ENCODE data around the gene SCIN.
"Not testable (repeated sequence)": the region's sequence is repeated elsewhere in the genome, so short reads cannot be mapped to it uniquely, and the experiment has no call there.

The SCIN gene

GRCh38 chr7:12687718-12688171, 117.2 kb downstream of the SCIN start:
- peak overlapping the region; percentile 65 for H3K4me3 ChIP-seq (ENCODE audit: low read depth, low read length)
- in situ Hi-C loops (cut with HindIII; ENCODE audit: low sequenced_read_pairs) = loop anchor here (10.0 kb wide), 1 partner anchor 577 kb away; no protein-coding TSS in a partner anchor
- DNase-seq (ENCODE audit: low read depth) = no peak
- no peak for TF ChIP-seq CTCF (IDR thresholded peaks at IDR 0.05; ENCODE audit: low read depth, low read length, missing control alignments)

- DNase-seq (ENCODE audit: low read depth) = not testable (repeated sequence)
- peak overlapping the region; percentile 65 for H3K4me3 ChIP-seq (ENCODE audit: low read depth, low read length)
- in situ Hi-C loops (cut with HindIII; ENCODE audit: low sequenced_read_pairs) = loop anchor here (10.0 kb wide), 1 partner anchor 576 kb away; no protein-coding TSS in a partner anchor
These were observed 118.1 kb downstream of the SCIN start for GRCh38 chr7:12688485-12689170.

GRCh38 chr7:12689451-12689850, 118.9 kb downstream of the SCIN start:
- peak overlapping the region; percentile 10 for H3K4me3 ChIP-seq (ENCODE audit: low read depth, low read length)
- TF ChIP-seq CTCF (IDR thresholded peaks at IDR 0.05; ENCODE audit: low read depth, low read length, missing control alignments) = no peak
- no peak for DNase-seq (ENCODE audit: low read depth)
- in situ Hi-C loops (cut with HindIII; ENCODE audit: low sequenced_read_pairs) = loop anchor here (10.0 kb wide), 1 partner anchor 575 kb away; no protein-coding TSS in a partner anchor

- in situ Hi-C loops (cut with HindIII; ENCODE audit: low sequenced_read_pairs) = no loop called here
- DNase-seq (ENCODE audit: low read depth) = no peak
- TF ChIP-seq CTCF (IDR thresholded peaks at IDR 0.05; ENCODE audit: low read depth, low read length, missing control alignments) = no peak
- H3K4me3 ChIP-seq (ENCODE audit: low read depth, low read length) = peak overlapping the region; percentile 6
These were observed 119.7 kb downstream of the SCIN start for GRCh38 chr7:12690041-12690878.

GRCh38 chr7:12691388-12691787, 120.9 kb downstream of the SCIN start:
- DNase-seq (ENCODE audit: low read depth); H3K4me3 ChIP-seq (ENCODE audit: low read depth, low read length); in situ Hi-C loops (cut with HindIII; ENCODE audit: low sequenced_read_pairs): not testable (repeated sequence)

- DNase-seq (ENCODE audit: low read depth) = no peak
- TF ChIP-seq CTCF (IDR thresholded peaks at IDR 0.05; ENCODE audit: low read depth, low read length, missing control alignments) = no peak
- no peak overlapping the region for H3K4me3 ChIP-seq (ENCODE audit: low read depth, low read length)
- in situ Hi-C loops (cut with HindIII; ENCODE audit: low sequenced_read_pairs) = no loop called here
These were observed 121.5 kb downstream of the SCIN start for GRCh38 chr7:12692035-12692434.

- DNase-seq (ENCODE audit: low read depth) = no peak
- no peak overlapping the region for H3K4me3 ChIP-seq (ENCODE audit: low read depth, low read length)
- in situ Hi-C loops (cut with HindIII; ENCODE audit: low sequenced_read_pairs) = no loop called here
- no peak for TF ChIP-seq CTCF (IDR thresholded peaks at IDR 0.05; ENCODE audit: low read depth, low read length, missing control alignments)
These were observed 122.1 kb downstream of the SCIN start for GRCh38 chr7:12692479-12693259.

All from astrocyte of the cerebellum (primary cell).